A673 (cell line): Measurements from ENCODE around the gene PRKX.
"Not testable (repeated sequence)": the region's sequence is repeated elsewhere in the genome, so short reads cannot be mapped to it uniquely, and the experiment has no call there.

Experiments used
- EZH2 ChIP-seq: fragments of 200-600 bp; sonication (generic); IDR thresholded peaks from 2 replicates; pipeline ENCODE4 v1.6.1; 2017; ENCODE audit warnings: borderline replicate concordance, low read depth, mild to moderate bottlenecking, mixed read lengths, antibody characterized with exemption, low read length; ENCODE audit not compliant: poor library complexity, severe bottlenecking
- TF ChIP-seq, protein P1 (sequence below): fragments of 300-800, 200-600 bp; sonication (generic); conservative IDR thresholded peaks from 2 replicates; pipeline ENCODE4 v1.5.1; 2017; ENCODE audit warnings: low read depth, mild to moderate bottlenecking, antibody characterized with exemption, low read length, moderate library complexity, mixed read lengths

DNA sequence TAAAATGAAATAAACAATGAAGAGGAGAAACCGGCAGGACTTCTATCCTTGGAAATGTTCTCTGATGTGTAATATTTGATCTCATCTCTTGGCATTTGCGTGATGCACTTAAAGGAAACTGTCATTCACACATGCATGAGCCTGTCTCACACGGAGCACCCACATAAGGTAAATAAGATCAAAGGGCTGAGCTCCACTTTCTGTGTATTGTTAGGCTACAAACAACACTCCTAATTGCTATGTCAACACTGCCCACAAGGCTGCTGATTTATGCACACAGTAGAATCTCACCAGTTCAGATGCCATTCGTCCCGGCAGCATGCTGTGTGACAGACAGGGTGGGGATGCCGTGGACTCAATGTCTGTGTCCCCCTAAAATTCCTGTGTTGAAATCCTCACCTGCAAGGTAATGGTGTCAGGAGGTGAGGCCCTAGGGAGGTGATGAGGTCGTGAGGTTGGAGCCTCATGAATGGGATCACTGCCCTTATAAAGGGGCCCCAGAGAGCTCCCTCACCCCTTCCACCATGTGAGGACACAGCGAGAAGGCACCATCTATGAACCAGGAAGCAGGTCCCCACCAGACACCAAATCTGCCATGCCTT lies 5.7 kb downstream of the PRKX start:
- TF ChIP-seq, protein P1, sequence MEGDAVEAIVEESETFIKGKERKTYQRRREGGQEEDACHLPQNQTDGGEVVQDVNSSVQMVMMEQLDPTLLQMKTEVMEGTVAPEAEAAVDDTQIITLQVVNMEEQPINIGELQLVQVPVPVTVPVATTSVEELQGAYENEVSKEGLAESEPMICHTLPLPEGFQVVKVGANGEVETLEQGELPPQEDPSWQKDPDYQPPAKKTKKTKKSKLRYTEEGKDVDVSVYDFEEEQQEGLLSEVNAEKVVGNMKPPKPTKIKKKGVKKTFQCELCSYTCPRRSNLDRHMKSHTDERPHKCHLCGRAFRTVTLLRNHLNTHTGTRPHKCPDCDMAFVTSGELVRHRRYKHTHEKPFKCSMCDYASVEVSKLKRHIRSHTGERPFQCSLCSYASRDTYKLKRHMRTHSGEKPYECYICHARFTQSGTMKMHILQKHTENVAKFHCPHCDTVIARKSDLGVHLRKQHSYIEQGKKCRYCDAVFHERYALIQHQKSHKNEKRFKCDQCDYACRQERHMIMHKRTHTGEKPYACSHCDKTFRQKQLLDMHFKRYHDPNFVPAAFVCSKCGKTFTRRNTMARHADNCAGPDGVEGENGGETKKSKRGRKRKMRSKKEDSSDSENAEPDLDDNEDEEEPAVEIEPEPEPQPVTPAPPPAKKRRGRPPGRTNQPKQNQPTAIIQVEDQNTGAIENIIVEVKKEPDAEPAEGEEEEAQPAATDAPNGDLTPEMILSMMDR = not testable (repeated sequence)
- TF ChIP-seq EZH2 = not testable (repeated sequence)
